CD1c-positive myeloid dendritic cell (primary cell): ENCODE data around the gene HPSE2.
A peak's percentile ranks its signal among the peaks of the same experiment; 100 is the strongest.
"Not testable (repeated sequence)": the region's sequence is repeated elsewhere in the genome, so short reads cannot be mapped to it uniquely, and the experiment has no call there.

Experiments used
- DNase-seq: peaks from one replicate; pipeline ENCODE4 v3.0.0-alpha.2; 2016; ENCODE audit errors: extremely low spot score

The HPSE2 gene

GRCh38 chr10:98502535-98502934 is 733.1 kb downstream of the HPSE2 start:
- DNase-seq = not testable (repeated sequence)

GRCh38 chr10:98492763-98493162 is 742.9 kb downstream of the HPSE2 start:
- DNase-seq = no peak

GRCh38 chr10:98489561-98490481 is 745.8 kb downstream of the HPSE2 start:
- DNase-seq = no peak

- DNase-seq = no peak
Measured at GRCh38 chr10:98488669-98489430, 746.8 kb downstream of the HPSE2 start.

- no peak for DNase-seq
Measured at GRCh38 chr10:98487649-98488048, 748.0 kb downstream of the HPSE2 start.

- DNase-seq = no peak
Measured at GRCh38 chr10:98486421-98486820, 749.2 kb downstream of the HPSE2 start.

GRCh38 chr10:98485959-98486358 is 749.7 kb downstream of the HPSE2 start:
- DNase-seq = no peak

- DNase-seq = no peak
Measured at GRCh38 chr10:98483658-98484057, 752.0 kb downstream of the HPSE2 start.

- DNase-seq = no peak
Measured at GRCh38 chr10:98482096-98482495, 753.6 kb downstream of the HPSE2 start.

- DNase-seq = no peak
Measured at GRCh38 chr10:98481404-98481945, 754.2 kb downstream of the HPSE2 start.

GRCh38 chr10:98478430-98479222 is 757.0 kb downstream of the HPSE2 start:
- no peak for DNase-seq

- DNase-seq = no peak
Measured at GRCh38 chr10:98477861-98478260, 757.8 kb downstream of the HPSE2 start.

- peak; percentile 18 for DNase-seq
Measured at GRCh38 chr10:98474628-98475027, 761.0 kb downstream of the HPSE2 start.

- no peak for DNase-seq
Measured at GRCh38 chr10:98472196-98472595, 763.5 kb downstream of the HPSE2 start.

GRCh38 chr10:98470850-98471249 is 764.8 kb downstream of the HPSE2 start:
- no peak for DNase-seq

- DNase-seq = no peak
Measured at GRCh38 chr10:98469001-98469931, 766.4 kb downstream of the HPSE2 start.

- peak; percentile 87 for DNase-seq
Measured at GRCh38 chr10:98467506-98468318, 767.9 kb downstream of the HPSE2 start.

GRCh38 chr10:98466861-98467505 is 768.7 kb downstream of the HPSE2 start:
- DNase-seq = no peak

GRCh38 chr10:98465866-98466265 is 769.8 kb downstream of the HPSE2 start:
- DNase-seq = no peak
